HG03354 (cell line): ENCODE data around the gene SEMA3F.
"Not testable (repeated sequence)": the region's sequence is repeated elsewhere in the genome, so short reads cannot be mapped to it uniquely, and the experiment has no call there.

ENCODE experiments used
- ATAC-seq: cut with Tn5 transposase; IDR thresholded peaks from one replicate; pipeline ENCODE4 v1.9.1; 2021; ENCODE audit warnings: mild to moderate bottlenecking; ENCODE audit not compliant: unreplicated experiment, poor library complexity, severe bottlenecking

The SEMA3F gene

DNA sequence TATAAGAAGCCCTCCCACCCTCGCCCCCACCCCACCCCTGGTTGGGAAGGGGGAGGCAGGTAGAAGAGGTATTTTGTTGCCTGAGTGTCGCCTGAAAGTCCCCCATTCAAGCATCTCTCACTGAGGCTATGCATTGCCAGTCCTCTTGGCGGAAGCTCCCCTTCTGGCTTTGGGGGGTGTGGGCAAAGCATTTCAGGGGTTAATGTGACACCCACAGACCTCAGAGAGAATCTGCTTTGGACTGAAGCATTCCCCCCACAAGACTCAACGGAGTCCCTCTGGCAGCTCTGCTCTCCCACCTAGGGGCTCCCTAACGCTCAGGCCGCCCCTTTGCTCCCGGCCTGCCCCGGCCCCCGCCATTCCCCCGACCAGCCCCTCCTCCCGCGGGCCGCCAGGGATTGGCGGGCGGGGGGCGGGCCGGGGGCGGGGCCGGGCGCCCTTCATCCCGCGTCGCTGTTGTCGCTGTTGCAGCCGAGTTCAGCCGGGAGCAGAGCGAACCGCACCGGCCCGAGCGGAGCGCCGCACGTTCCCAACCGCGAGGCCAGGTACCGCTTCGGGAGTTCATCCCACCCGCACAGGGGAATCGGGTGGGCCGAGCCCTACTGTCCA lies 49.8 kb downstream of the SEMA3F start, which contains the start of gene SLC38A3:
Gene SLC38A3, plus strand, starts transcription at position 468 of the 609 bp plus-strand sequence. CDS start 8,929 bp downstream, outside the sequence.
- no peak for ATAC-seq

DNA sequence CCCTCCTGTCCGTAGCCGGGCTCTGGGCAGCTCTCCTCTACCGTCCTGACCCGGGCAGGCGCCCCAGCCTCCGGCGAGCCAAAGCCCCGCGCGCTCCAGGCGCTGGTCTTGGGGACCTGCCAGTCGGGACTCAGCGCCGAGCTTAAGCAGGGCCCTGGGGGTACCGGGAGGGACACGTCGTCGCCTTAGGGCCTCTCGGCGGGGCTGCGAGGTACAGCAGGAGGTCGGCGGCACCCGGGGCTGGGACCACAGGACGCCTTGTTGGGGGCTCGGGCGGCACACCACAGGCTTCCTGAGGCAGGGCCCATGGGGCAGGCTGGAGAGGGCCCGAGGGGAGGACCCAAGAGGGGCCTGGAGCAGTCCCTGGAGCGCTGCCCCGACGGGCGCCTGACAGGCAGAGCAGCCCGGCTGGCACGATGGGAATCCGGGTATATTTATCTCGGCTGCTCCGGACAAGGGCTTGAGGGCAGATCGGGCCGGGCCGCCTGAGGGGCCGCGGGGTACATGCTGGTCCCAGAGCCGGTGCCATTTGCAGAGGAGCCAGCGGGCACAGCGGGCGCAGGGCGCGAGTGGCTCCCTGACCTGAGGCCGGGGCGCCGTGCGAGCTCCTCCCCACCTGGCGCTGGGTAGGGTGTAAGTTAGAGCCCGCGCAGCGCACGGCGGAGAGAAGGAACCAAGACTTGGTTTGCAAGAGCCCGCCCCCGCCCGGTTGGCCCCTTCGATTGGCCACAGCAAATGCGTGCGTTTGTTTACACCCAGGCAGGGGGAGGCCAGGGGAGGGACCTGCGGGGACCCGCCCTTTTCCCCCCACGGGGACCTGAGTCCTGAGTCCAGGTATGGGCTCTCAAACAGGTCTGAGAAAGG lies 50.5 kb downstream of the SEMA3F start:
- no peak for ATAC-seq

DNA sequence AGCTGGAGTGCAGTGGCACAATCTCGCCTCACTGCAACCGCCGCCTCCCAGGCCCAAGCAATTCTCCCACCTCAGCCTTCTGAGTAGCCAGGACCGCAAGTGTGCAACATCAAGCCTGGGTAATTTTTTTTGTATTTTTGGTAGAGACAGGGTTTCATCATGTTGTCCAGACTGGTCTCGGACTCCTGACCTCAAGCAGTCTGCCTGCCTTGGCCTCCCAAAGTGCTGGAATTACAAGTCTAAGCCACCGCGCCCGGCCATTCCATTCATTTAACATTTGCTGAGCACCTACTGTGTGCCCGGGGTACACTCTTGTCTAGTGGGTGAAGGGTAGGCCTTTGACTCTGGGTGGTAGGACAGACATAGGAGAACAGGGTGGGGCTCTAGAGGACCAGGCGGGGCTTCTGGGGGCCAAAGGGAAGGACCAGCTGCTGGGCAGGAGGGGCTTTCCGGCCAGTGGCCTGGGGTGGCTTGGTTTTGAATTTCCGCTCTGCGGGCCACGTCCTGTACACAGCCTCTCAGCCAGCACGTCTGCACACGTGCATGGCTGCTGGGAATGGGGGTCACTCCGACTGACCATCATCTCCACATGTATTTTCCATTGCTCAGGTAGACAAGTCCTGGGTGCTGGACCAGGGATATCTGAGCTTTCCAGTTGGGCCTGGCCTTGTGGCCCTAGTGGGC lies 52.4 kb downstream of the SEMA3F start:
- ATAC-seq: no peak

DNA sequence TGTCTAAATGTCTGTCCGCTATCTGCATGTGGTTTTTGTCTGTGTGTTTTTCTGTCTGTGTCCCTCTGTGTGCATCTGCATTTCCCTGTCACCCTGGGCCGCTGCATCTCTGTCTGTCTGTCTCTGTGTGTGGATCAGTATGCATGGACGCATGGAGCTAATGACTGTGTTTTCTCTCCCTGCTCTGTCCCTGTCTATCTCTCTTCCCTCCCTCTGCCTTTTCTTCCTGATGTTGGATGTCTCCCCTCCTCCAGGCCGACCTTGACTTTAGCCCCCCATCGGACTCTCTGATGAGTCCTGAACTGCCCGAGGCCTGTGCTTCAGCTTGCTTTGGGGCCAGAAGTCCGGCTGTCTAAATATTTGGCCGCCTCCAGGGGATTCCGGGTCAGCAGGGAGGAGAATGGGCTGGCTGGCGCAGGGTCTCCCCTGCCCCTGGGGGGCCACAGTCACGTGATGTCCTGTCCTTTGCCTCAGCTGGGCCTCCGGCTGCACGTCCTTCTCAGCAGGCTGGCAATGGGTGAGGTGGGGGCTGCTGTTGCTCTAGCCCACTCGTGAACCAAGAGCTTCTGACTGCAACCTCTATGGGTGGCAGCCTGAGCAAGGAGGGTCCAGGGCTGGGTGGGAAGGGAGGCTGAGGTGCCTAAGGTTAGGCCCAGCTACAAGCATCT lies 53.7 kb downstream of the SEMA3F start:
- no peak for ATAC-seq

DNA sequence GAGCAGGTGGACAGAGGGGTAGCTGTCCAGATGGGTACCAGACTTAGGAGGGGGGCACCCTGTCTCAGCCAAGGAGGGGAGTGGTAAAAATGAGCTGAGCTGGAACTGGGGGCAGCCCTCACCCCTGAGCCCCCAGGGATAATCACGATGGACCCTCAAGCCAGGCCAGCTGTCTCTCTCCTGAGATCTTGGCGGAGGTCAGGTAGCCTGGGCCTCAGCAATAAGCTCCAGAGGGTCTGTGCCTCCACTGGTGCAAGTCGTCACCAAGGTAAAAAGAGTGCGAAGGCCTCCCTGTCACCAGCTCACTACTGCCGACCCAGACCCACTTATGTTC lies 55.0 kb downstream of the SEMA3F start:
- no peak for ATAC-seq

DNA sequence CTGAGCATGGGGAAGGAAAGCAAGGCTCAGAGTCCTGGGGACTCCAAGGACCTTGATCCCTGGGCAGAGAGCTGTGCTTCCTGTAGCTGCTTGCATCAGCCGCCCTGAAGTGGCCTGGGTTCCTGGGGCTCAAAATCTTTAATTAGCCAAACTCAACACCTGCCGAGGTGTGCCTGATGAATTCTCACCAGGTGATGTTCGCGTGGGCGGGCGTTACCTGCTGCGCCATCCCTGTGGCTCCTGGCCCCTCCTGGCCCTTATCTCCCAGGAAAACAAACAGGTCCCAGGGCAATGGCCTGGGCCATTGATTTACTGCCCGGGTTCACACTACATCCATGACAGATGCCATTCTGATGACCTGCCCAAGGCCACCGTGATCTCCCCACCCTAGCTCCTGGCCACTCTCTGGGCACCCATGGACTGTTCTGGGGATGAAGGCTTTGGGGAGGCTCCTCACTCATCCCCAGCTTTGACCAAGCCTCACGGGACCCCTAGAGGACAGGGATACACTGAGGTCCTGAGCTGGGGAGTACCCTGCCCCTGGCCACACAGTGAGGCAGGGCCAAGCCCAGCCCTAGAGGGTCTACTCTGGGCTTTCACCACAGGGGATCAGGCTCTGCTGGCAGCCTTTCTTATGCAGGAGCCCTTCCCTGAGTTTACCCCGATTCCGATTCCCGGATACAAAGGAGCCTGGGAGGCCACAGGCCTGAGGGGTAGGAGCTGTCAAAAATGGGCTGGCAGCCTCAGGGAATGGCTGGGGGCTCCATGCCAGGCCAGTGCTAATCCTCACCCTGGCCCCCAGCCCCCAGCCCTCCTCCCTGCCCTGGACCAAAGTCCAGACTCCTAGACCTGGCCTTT lies 55.6 kb downstream of the SEMA3F start:
- no peak for ATAC-seq

DNA sequence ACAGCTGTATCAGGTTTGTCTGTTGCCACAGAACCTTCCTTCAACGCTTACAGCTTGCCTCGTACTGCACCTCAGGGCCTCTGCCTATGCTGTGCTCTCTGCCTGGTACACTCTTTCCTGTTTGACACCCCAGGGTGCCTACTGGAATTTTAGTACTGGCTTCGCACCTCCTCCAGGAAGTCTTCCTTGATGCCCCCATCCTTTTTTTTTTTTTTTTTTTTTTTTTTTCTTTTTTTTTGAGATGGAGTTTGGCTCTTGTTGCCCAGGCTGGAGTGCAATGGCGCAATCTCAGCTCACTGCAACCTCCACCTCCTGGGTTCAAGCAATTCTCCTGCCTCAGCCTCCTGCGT lies 56.2 kb downstream of the SEMA3F start:
- ATAC-seq: not testable (repeated sequence)

DNA sequence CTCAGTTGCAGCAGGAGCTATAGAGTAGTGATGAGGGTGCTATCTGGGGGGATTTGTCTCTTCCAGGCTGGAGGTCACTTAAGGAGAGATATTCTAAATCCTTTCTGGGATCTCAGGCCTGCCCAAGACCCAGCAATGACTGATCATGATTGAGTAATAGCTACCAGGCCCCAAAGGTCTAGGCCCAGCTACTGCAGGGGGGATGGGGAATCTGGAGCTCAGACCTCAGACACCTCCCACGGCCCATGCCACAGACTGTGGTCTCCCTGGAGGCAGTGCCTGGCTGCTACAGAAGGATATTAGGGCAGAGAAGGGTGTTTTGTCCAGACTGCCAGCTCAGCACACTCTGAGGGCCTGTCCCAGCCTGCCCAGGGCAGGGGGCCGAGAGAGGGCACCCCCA lies 56.8 kb downstream of the SEMA3F start:
- ATAC-seq: no peak

DNA sequence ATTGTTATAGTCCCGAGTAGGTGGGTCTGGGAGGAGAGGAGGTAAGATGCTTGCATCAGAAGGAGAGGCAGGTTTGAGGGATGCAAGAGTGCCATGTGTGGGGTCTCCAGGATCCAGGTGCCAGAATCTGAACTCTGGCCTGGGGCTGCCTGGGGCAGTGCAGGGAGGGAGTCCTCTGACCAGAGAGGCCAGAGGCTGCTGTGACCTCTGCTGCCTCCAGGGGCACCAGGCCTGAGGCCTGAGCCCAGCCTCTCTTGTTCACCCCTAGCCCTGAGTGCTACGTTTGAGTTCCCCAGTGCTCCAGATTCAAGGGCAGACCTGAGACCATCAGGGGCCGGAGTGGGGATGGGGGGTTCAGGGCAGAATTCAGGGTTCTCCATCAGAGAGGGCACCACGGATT lies 57.4 kb downstream of the SEMA3F start:
- ATAC-seq: no peak

DNA sequence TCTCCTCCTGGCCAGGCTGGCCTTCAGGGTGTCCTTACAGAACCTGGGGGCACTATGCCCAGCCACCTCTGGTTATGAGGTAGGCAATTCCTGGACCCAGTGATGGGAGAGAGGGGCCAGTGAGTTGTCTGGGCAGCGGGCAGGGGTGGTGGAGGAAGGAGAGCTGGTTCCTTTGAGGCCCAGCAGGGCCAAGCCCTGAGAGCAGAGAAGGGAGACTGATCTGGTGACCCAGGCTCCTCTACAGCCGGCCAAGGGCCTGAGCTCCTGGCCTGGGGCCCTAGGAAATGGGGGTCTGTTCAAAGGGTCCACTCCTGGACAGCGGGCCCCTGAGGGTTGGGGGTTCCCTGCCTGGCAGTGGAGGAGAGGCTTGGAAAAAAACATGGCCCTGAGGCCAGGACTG lies 57.8 kb downstream of the SEMA3F start:
- ATAC-seq: no peak

DNA sequence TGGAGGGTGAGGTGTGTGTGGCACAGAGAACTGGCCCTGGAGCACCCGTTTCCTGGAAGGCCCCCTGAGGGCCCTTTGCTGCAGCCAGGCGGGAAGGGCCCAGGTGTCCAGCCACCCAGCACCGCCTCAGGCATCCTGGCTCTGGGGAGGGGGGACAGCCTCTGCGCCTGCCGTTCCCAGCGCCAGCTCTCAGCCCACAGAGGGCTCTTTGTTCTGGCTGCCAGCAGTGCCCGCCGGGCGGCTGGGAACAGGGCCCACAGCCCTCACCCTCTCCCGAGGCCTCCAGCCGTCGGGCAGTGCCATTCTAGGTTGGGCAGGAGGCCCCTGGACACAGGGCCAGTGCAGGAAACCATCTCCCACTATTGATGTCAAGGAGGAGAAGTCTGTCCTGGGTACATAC lies 58.2 kb downstream of the SEMA3F start:
- ATAC-seq: no peak

DNA sequence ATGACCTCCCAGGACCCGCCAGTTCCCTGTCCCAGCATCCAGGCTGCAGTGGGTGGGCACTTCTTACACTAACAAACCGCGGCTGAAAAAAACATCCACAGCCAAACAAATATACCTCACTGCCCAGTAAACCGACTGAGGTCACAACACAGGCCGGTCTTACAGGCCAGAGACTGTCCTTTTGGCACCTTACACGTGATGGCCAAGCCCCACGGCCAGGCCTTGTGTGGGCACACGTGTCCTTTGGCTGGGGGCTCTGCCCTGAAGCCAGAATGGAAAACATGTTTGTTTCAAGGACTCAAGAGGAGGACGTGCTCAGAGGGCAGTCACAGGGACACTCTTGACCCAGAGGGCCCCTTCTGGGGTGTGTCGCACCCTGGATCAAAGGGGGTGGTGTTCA lies 59.7 kb downstream of the SEMA3F start:
- ATAC-seq: no peak

DNA sequence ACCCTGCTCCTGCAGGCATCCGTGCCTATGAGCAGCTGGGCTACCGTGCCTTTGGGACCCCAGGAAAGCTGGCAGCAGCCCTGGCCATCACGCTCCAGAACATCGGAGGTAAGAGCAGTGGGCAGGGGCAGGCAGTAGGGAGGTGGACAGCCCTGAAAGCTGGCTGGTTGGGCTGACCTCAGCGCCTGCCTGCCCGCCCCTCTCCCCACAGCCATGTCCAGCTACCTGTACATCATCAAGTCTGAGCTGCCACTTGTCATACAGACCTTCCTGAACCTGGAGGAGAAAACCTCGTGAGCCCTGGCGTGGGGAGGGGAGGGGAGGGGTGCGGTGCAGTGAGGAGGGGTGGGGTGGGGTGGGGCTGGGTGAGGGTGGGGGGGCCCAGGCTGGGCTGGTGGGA lies 60.4 kb downstream of the SEMA3F start:
- ATAC-seq: no peak

DNA sequence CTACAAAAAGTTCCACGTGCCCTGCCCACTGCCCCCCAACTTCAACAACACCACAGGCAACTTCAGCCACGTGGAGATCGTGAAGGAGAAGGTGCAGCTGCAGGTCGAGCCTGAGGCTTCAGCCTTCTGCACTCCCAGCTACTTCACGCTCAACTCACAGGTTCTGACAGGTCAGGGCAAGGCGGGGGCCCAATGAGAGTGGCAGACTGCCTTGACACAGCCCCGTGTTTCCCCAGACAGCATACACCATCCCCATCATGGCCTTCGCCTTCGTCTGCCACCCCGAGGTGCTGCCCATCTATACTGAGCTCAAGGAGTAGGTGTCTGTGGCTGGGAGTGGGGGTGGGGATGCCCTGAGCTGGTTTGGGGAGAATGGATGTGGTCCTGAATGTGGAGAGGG lies 62.6 kb downstream of the SEMA3F start:
- no peak for ATAC-seq

DNA sequence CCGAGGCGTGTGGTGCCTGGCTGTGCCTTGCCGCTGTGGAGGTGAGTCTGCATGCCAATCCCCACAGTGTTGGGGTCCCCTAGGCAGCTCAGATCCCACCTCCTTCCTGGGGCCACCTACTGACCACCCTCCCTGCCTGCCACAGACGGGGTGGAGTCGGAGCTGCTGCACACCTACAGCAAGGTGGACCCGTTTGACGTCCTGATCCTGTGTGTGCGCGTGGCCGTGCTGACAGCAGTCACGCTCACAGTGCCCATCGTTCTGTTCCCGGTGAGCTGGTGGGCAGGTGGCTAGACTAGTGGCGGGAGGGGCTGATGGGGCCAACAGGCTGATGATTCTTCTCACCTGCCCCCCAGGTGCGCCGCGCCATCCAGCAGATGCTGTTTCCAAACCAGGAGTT lies 63.3 kb downstream of the SEMA3F start:
- ATAC-seq: no peak

DNA sequence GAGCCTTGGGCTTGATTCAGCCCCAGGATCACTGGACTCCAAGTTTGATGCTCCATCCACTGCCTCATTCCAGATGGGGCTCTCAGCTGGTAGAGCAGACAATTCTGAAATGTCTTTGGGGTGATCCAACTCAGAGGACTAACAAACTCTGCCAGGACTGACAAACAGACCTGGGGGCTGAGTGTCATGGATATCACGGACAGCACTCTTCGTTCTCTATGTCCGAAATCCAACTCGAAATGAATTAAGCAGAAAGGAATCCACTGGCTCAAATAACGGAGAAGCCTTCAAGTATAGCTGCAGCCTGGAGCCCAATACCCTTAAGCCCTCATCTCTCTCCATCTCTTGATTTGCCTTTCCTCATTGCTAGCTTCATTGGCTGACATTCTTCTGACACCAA lies 64.2 kb downstream of the SEMA3F start:
- ATAC-seq: no peak

DNA sequence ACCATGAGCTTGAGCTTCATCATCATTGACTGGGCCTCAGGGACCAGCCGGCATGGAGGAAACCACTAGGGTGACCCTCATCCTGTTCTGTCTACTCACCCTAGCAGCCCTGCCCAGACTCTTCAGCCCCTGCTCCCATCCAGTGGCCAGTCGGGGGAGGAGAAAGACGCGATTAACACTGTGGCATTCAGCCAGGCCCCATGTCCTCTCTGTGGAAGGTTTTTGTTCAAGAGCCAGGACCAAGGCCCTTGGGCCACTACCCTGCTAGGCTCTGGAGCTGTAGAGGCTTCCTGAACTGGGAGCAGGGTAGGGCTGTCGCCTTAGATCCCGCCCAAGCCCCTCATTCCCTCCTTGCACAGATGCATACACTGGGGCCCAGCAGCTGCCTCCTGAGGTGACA lies 65.0 kb downstream of the SEMA3F start:
- ATAC-seq: no peak

DNA sequence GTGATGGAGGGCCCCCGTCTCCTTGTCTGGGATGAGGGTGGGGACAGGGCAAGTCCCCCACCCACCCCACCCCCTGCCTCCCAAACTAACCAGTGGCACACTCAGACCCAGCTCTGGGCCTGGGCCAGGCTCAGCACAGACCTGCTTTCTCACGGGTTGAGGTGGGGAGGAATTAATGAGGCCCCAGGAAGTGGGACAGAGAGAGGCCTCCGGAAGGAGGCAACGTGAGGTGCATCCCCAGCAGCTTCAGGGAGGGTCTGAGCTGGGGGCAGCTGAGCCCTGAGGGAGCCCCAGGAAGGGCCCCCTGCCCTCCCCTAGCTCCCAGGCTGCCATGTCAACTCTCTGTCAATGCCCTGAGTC lies 65.9 kb downstream of the SEMA3F start:
- ATAC-seq: no peak

DNA sequence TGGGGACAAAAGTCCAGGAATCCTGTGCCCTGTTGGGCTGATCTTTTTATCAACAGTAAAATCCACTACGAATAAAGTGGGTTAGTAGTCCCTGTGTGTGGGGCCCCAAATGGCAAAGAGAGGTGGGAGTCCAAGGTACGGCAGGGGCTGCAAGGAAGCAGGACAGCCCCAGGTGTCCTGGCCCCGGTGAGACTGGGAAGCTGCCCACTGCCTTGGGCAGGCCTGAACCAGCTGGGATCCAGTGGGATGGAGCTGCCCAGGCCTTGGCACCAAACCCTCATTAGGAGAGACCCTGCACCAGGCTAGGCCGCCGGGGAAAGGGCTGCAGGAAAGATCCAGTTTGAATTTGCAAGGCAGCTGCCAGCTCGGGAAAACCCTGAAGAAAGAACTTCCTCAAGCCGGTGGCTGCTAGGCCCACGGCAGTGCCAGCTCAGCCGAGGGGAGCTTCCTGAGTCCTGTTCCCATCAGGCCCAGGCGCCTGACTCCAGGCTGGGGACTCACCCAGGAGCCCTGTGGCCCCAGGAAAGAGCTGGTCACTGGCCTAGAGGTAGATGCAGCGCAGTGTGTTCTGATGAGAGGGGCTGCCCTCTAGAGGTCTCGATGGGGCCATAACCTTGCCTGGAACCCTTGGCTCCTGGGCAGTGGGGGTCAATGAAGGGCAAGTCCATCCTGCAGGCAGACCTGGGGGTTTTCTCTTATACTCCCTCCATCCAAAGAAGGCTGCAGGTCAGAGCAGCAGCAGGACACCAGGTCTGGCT lies 66.5 kb downstream of the SEMA3F start:
- ATAC-seq: no peak
